ENCODE results near the gene SHMT1. TPM values are rescaled to one million over a fixed set of nuclear protein-coding genes. Genes with fewer than 3 reads are reported as not detected.

The SHMT1 gene
- polyA plus RNA-seq, 1 donor = 15.0 TPM

DNA sequence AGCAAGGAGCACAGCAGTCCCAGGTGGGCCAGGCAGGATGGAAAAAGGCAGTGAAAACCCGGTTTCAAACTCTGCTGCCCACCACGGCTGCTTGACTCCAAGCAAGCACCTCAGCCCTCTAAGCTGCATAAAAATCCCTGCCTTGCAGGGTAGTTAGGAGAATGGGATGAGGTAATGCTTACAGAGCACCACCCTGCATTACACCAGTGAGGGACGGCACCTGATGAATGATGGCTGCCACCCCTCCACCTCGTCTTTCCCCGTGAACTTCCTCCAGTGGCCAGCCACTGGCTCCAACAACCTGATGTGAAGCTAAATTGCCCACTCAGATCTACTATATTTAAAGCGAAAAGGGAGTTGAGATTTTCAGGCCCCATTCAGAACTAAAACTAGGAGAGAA is 81.6 kb downstream of the SHMT1 start:
- DNase-seq = no peak

DNA sequence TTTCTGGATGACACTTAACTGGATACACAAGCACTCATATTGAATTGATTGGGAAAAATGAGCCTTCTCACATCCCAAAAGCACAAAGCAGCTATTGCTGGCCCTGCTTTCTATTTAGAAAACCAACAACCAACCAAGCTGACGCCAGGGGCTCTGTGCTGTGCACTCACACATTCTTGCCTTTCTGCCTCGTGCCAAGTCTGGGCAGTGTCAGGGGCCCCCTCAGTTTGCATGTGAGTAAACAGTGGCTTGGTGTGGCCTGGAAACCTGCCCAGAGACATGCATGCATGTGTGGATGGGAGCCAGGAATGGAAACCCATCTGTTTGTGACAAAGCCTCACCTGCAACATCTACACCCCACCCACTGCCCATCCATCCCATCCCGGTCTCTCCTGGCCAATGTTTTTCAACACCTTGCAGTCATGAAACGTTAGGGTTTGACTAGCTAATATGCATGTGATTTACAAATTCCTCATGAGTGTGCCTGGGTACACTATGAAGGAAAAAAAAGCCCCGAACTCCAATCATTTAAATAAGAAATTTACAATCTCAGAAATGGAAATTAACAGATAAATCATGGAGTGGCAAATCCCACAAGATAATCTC is 82.5 kb downstream of the SHMT1 start:
- no peak for DNase-seq

DNA sequence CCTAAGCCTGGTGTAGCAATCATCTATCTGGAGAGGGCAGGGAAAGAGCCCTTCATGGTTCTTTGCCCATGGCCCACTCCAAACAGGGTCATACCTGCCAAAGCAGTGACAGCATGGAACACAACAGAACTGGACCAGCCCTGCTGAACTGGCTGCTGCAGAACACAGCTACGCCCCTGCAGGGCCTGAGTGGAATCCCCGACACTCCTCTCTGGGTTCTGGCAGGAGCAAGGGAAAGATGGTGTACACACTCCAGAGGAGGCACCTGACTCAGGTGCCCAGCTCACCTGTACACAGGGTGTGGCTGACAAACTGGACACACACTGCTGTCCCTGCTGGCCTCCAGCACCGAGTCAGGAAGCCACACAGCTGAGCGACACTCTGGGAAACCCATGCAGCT is 83.1 kb downstream of the SHMT1 start:
- no peak for DNase-seq

- no peak for DNase-seq
These were observed 84.5 kb downstream of the SHMT1 start for GRCh38 chr17:18278867-18279266.

Other genes starting within 250 kb of the SHMT1 start
- gene ALKBH5, start 179.7 kb downstream of the SHMT1 start, polyA plus RNA-seq (ENCODE audit: insufficient read length) = 71.1 TPM
- gene LLGL1, start 137.9 kb downstream of the SHMT1 start, polyA plus RNA-seq (ENCODE audit: insufficient read length) = 26.2 TPM
- gene FLII, start 104.8 kb downstream of the SHMT1 start, polyA plus RNA-seq (ENCODE audit: insufficient read length) = 181 TPM
- gene MIEF2, start 102.9 kb downstream of the SHMT1 start, polyA plus RNA-seq (ENCODE audit: insufficient read length) = 17.7 TPM
- 27.5 TPM for gene TOP3A, start 48.6 kb downstream of the SHMT1 start, polyA plus RNA-seq (ENCODE audit: insufficient read length)
- 9.9 TPM for gene SMCR8, start 48.3 kb downstream of the SHMT1 start, polyA plus RNA-seq (ENCODE audit: insufficient read length)
- not detected for gene EVPLL, start 14.2 kb upstream of the SHMT1 start, polyA plus RNA-seq (ENCODE audit: insufficient read length)
- gene LGALS9C, start 113.2 kb upstream of the SHMT1 start, polyA plus RNA-seq (ENCODE audit: insufficient read length) = not detected